CD4-positive, alpha-beta T cell treated with Interleukin-6 at 100 ng/mL for 8 hours (primary cell): ENCODE measurements around the gene BHMT.
"Not testable (repeated sequence)": the region's sequence is repeated elsewhere in the genome, so short reads cannot be mapped to it uniquely, and the experiment has no call there.

Experiments used
- DNase-seq: peaks from one replicate; pipeline ENCODE4 v3.0.0-alpha.2; 2020; ENCODE audit warnings: mixed read lengths, low spot score

Gene BHMT

DNA sequence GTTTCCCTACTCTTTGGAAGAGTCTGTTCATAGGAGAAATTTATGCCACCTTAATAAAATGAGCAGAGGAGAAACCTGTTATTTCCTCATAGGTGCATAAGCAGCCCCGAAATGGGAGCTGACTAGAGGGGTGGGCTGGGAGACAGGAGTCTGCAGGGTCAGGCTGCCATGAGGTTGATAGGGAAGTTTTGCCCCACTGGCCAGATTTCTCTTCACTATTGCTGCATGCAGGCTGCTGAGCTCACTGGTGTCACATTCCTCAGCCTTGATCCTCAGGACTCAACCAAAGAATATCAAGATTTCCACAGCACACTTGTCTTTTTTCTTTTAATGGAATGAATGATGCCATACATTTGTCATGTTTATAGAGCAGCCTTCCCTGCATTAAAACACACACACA is 60.7 kb downstream of the BHMT start:
- DNase-seq, result no peak

DNA sequence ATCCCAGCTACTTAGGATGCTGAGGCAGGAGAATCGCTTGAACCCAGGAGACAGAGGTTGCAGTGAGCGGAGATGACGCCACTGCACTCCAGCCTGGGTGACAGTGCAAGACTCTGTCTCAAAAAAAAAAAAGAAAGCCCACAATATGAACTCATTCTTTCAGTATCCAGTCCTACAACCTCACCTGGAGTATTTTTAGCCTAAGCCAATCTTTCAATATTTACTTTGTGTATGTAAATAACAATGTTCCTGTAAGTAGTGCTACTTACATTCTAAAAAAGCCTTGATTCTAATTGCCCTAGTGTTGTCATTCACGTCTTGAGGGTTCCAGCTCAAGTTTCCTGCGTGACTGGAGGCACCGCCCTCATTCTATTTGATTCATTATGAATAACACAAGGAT is 62.0 kb downstream of the BHMT start:
- DNase-seq, result no peak

DNA sequence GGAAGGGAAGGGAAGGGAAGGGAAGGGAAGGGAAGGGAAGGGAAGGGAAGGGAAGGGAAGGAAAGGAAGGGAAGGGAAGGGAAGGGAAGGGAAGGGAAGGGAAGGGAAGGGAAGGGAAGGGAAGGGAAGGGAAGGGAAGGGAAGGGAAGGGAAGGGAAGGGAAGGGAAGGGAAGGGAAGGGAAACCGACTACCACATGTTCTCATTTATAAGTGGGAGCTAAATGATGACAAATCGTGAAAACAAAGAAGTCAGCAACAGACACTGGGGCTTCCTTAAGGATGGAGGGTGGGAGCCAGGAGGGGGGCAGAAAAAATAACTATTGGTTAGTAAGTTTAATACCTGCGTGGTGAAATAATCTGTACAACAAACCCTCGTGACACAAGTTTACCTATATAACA is 68.8 kb downstream of the BHMT start:
- DNase-seq, result not testable (repeated sequence)

DNA sequence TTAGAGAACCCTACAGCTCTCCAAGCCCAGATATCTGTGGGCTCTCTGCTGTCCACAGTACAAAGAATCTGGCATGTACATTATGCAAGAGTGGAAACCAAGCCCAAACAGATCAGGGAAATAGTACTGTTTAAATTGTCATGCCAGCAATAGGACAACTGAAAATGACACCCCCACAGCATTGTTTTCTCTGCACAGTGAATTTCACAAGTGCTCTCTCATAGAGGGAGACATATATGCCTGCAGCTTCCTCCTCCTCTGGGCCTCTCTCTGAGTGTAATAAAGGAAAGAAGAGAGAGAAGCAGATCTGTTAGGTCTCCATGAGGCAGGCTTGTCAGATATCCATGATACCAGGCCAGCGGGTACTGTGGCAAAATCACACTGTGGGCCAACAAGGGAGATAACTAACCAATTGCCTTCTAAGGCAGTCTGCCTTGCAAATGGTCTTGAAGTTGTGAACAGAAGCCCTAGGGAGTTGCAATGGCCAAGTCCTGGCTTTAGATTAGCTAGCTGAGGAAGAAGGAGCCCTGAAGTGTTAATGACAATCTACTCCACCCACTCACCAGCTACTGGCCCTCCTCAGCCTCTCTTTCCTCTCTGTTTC is 69.9 kb downstream of the BHMT start:
- no peak for DNase-seq
